ENCODE measurements around the gene GPS1.

GPS1 gene

DNA sequence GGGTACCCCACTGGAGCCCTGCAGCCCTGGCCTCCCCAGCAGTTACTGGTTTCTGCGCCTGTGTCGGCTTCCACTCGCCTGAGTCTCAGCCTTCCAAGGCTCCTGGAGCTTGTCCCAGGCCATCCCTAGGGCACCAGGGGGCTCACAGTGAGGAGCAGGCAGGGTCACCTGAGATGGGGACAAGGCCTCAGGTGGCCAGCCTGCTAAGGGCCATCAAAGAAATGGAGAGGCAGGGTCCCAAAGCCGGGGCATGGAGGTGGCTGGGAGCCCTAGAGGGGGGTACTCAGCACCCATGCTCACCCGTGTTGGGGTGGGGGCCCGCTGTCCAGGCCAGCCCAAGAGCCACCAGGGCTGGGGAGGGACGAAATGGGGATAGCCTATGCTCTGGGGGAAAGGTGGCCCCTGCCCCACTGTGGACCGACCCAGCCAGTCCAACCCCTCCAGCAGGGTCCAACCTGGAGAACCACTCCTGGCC is 45.0 kb downstream of the GPS1 start:
- H3K4me1 ChIP-seq (ENCODE audit: control insufficient read depth, low read depth, low read length) = peaks cover 7% of the 10 kb centered on the region
- peak overlapping the region; percentile 75 for H3K4me3 ChIP-seq (ENCODE audit: low read length)
- H3K9ac ChIP-seq (ENCODE audit: low read length) = peak overlapping the region; percentile 68
- peaks cover 37% of the 10 kb centered on the region for H3K36me3 ChIP-seq (ENCODE audit: control insufficient read depth, low read depth, low read length)
- no peaks in the 10 kb centered on the region for H3K9me3 ChIP-seq (ENCODE audit: control insufficient read depth, low read depth, low read length)
- H3K27me3 ChIP-seq (ENCODE audit: control insufficient read depth, insufficient read depth, low read length) = no peaks in the 10 kb centered on the region
- H3K27ac ChIP-seq (ENCODE audit: low read length) = no peak overlapping the region

DNA sequence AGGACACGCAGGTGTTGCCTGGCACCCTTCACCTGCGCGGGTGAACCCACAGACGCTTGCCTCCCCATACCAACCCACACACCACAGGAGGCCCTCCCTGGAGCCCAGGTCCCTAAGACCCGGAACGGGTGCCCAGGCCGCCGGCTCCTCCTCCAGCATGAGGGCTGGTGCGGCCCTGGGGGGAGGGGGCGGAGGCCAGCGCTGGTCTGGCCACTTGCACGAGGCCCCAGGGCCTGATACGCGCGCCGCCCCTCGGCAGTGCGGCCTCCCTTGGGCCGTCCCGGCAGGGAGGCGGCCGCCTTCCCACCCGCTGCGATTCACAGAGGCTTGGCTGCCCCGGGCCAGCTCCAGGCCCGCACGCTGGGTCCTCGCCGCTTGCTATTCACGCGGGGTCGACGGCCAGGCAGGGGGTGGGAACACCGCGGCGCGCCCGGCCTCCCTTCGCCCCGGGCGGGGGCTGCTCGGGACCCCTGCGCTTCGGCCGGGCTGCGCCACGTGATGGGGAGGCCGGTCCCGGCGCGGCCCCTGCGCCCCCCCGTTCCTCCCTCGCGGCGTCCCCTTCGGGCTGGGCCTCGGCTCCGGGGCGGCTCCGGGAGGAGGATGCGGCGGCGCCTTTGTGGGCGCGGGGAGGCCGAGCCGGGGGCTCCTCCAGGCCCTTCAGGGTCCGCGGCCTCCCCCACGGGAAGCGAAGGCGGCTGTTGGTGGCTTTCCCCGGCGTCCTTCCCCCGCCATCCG is 45.7 kb downstream of the GPS1 start:
- H3K4me3 ChIP-seq (ENCODE audit: low read length) = peak overlapping the region; percentile 75
- H3K27ac ChIP-seq (ENCODE audit: low read length) = no peak overlapping the region
- H3K36me3 ChIP-seq (ENCODE audit: control insufficient read depth, low read depth, low read length) = peaks cover 31% of the 10 kb centered on the region
- peak overlapping the region; percentile 68 for H3K9ac ChIP-seq (ENCODE audit: low read length)
- H3K9me3 ChIP-seq (ENCODE audit: control insufficient read depth, low read depth, low read length) = no peaks in the 10 kb centered on the region
- no peaks in the 10 kb centered on the region for H3K27me3 ChIP-seq (ENCODE audit: control insufficient read depth, insufficient read depth, low read length)
- peaks cover 10% of the 10 kb centered on the region for H3K4me1 ChIP-seq (ENCODE audit: control insufficient read depth, low read depth, low read length)

DNA sequence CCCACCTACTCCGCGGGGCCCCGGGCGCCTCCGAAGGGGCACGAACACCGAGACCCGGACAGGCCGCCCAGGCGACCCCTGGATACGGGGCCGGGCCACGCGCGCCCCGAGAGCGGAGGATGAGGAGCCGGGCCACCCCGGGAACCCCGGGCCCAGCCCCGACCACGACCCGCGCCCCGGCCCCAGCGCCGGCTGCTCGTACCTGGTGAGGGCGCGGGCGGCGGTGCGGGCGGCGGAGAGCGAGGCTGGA is 46.1 kb downstream of the GPS1 start:
- Histone ChIP-seq H3K9ac (ENCODE audit: low read length) (peak overlapping the region; percentile 68), H3K36me3 (ENCODE audit: control insufficient read depth, low read depth, low read length) (peaks cover 27% of the 10 kb centered on the region), H3K4me1 (ENCODE audit: control insufficient read depth, low read depth, low read length) (peaks cover 14% of the 10 kb centered on the region), H3K27me3 (ENCODE audit: control insufficient read depth, insufficient read depth, low read length) (no peaks in the 10 kb centered on the region), H3K9me3 (ENCODE audit: control insufficient read depth, low read depth, low read length) (no peaks in the 10 kb centered on the region), H3K27ac (ENCODE audit: low read length) (no peak overlapping the region), H3K4me3 (ENCODE audit: low read length) (peak overlapping the region; percentile 75)

DNA sequence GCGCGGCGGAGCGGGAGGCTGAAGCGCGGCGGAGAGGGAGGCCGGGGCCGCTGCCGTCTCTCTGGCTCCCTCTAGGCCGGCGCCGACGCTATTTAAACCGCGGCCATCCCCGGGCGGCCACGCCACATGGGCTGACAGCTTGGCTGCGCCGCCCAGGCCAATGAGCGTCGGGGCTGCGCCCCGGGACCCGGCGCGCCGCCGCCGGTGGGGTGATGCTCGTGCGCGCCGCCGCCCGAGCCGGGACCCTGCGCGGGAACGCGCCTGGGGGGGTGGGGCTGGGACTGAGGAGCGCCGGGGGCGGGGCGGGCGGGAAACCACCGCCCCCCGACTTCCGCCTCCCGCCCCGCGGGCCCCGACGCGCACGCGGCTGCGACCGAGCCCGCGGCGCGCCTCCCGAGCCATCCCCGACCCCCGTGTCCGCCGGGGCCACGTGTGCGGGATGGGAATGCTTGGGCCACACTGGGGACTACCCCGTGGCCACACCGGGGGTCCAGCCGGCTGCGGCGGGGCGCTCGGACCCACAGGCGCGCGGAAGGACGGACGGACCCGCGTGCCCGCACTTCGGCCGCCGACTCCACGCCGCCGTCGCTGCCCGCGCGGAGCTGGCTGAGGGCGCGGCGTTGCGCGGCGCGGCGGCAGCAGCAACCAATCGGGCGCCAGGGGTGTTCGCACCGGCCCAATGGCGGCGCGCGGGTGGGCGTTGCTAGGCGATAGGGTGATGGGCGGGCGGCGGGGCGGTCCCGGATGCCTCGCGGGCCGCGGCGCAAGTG is 46.7 kb downstream of the GPS1 start, which contains the start of gene FASN:
FASN (minus strand) TSS at position 68 of the 770 bp plus-strand sequence. CDS start 1,791 bp downstream, outside the sequence.
- Histone ChIP-seq H3K36me3 (ENCODE audit: control insufficient read depth, low read depth, low read length) (peaks cover 23% of the 10 kb centered on the region), H3K4me1 (ENCODE audit: control insufficient read depth, low read depth, low read length) (peaks cover 19% of the 10 kb centered on the region), H3K27ac (ENCODE audit: low read length) (peak within 1 kb of the TSS; percentile 80)

DNA sequence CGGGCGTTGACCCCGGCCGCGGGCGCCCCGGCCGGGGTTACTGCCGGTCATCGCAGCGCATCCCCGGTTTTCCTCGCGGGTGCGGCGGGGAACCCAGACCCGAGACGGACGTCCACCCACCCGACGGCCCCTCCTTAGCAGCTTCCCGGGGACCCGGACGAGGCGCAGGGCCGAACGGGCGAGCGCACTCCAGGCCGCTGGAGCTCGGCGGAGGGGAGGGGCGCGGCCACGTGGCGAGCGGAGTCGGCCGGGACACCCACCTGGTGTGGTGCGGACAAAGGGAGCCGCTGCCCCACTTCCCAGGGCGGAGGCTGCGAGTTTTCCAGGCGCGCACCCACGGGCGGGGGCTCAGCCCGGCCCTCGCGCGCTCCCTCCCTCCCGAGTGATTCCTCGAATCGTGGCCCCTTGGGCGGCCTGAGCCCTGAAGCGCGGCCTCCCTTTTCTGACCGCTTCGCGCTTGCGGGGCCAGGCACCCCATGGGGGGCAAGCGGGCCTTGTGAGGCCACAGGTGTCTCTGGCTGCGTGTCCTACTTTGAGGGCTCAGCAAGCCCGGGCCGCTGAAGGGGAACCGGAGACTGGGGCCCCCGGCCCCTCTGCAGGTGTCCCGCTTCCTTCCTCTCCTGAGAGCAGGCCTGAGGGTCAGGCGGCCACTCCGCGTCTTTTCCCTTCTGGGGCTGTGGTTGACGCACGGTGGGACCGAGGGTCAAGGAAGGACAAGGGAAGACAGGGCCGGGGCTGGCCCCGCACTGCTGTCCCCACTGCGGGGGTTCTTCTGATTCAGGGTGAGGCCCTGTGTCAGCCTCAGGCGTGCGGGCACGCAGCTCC is 47.5 kb downstream of the GPS1 start:
- no peaks in the 10 kb centered on the region for H3K27me3 ChIP-seq (ENCODE audit: control insufficient read depth, insufficient read depth, low read length)
- H3K4me3 ChIP-seq (ENCODE audit: low read length) = peak overlapping the region; percentile 70
- peak overlapping the region; percentile 80 for H3K27ac ChIP-seq (ENCODE audit: low read length)
- peaks cover 27% of the 10 kb centered on the region for H3K4me1 ChIP-seq (ENCODE audit: control insufficient read depth, low read depth, low read length)
- H3K9ac ChIP-seq (ENCODE audit: low read length) = peak overlapping the region; percentile 90
- H3K9me3 ChIP-seq (ENCODE audit: control insufficient read depth, low read depth, low read length) = no peaks in the 10 kb centered on the region
- peaks cover 17% of the 10 kb centered on the region for H3K36me3 ChIP-seq (ENCODE audit: control insufficient read depth, low read depth, low read length)

More for the DNA sequence above, 46.7 kb downstream of the GPS1 start, which contains the start of gene FASN:
- Histone ChIP-seq H3K4me3 (ENCODE audit: low read length) (peak within 1 kb of the TSS; percentile 75), H3K9ac (ENCODE audit: low read length) (peak within 1 kb of the TSS; percentile 90), H3K27me3 (ENCODE audit: control insufficient read depth, insufficient read depth, low read length) (no peaks in the 10 kb centered on the region), H3K9me3 (ENCODE audit: control insufficient read depth, low read depth, low read length) (no peaks in the 10 kb centered on the region)

DNA sequence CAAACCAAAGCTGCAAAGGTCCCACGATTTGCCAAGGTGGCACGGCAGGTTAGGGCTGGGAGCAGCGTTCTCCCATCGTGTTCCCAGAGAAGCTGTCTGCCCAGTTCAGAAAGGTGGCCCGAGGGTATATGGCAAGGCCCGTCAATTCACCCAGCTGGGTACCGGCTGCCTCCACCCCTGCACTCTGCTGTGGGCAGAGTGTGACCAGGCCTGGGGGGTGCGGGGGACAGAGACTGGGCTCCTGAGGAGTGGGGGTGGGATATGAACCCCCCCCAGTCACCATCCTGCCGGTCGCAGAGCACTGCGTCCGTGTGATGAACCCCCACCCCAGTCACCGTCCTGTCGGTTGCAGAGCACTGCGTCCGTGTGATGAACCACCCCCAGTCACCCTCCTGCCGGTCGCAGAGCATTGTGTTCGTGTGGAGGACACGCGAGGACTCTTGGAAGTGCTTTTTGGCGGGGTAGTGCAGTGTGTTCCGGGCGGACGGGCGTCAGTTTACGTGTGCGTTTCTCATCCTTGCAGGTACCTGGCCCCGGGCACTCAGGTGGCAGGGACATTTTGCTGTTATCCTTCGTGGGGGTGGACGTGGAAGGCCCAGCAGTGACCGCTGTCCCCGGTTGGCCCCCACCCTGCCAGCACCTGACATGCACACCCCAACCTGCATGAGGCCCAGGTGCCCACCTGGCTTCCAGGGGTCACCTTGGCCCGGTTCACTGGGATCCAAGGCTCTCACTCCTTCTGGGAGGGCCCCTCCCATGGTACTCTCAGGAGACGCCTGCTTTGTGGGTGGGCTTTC is 49.0 kb downstream of the GPS1 start:
- no peak overlapping the region for H3K27ac ChIP-seq (ENCODE audit: low read length)
- no peaks in the 10 kb centered on the region for H3K9me3 ChIP-seq (ENCODE audit: control insufficient read depth, low read depth, low read length)
- H3K4me1 ChIP-seq (ENCODE audit: control insufficient read depth, low read depth, low read length) = peaks cover 28% of the 10 kb centered on the region
- H3K9ac ChIP-seq (ENCODE audit: low read length) = no peak overlapping the region
- peaks cover 5% of the 10 kb centered on the region for H3K36me3 ChIP-seq (ENCODE audit: control insufficient read depth, low read depth, low read length)
- H3K27me3 ChIP-seq (ENCODE audit: control insufficient read depth, insufficient read depth, low read length) = no peaks in the 10 kb centered on the region
- no peak overlapping the region for H3K4me3 ChIP-seq (ENCODE audit: low read length)

DNA sequence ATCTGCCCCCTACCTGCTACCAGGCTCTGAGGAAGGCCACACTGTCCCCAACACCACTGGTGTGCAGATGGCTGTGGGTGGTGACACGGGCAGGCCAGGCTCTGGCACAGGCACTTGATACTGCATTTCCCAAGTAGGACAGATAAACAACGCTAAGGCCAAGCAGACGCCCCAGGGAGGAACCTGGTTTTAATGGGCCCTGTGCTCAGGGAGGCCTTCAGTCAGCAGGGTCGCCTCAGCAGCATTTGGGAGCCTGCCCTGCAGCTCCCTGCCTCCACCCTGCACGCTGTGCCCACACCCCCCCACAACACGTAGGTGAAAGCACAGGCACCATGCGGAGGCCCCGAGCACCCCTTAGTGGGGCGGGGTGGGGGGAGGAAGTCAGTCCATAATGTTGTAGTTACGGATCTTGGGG is 49.6 kb downstream of the GPS1 start:
- Histone ChIP-seq H3K27ac (ENCODE audit: low read length) (no peak overlapping the region), H3K4me1 (ENCODE audit: control insufficient read depth, low read depth, low read length) (peaks cover 28% of the 10 kb centered on the region)

DNA sequence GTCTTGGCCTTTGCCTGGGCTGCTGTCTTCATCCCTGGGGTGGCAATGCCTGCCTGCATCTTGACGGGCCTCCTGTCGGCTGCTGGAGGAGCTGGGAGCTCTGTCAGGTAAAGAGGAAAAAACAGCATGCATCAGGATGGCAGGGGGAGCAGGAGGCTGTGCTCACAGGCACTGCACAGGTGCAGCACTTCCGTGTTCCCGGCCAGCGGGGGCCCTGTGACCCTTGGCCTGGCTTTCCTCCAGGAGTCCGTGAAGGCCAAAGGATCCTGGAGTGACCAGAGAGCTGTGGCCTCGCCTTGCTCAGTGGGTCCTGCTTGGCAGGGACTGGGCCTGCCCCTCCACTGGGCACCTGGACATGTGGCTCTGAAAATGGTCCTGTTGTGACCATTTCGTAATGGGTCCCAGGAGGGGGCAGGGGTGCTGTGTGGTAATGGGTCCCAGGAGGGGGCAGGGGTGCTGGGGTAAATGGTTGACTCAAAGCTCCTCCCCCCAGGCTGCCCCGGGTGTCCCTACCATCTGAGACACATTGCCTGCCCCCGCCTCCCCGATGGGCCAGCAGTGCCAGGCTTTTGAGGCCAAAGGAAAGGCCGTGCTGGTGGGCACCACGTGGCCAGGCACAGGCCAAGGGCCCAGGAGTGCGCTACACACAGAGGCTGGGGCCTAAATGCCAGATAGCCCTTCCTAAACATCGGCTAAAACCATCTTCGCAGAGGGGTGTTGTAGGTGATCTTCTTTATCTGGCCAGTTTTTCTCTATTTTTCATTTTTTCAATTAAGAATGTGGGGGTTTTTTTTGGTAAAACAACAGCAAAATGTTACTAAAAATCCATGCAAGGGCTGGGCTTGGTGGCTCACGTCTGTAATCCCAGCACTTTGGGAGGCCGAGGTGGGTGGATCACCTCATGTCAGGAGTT is 50.3 kb downstream of the GPS1 start:
- H3K27me3 ChIP-seq (ENCODE audit: control insufficient read depth, insufficient read depth, low read length) = no peaks in the 10 kb centered on the region
- no peak overlapping the region for H3K9ac ChIP-seq (ENCODE audit: low read length)
- no peaks in the 10 kb centered on the region for H3K36me3 ChIP-seq (ENCODE audit: control insufficient read depth, low read depth, low read length)
- peaks cover 31% of the 10 kb centered on the region for H3K4me1 ChIP-seq (ENCODE audit: control insufficient read depth, low read depth, low read length)
- no peak overlapping the region for H3K27ac ChIP-seq (ENCODE audit: low read length)
- no peak overlapping the region for H3K4me3 ChIP-seq (ENCODE audit: low read length)
- no peaks in the 10 kb centered on the region for H3K9me3 ChIP-seq (ENCODE audit: control insufficient read depth, low read depth, low read length)

More for the DNA sequence above, 49.6 kb downstream of the GPS1 start:
- Histone ChIP-seq H3K9me3 (ENCODE audit: control insufficient read depth, low read depth, low read length) (no peaks in the 10 kb centered on the region), H3K4me3 (ENCODE audit: low read length) (no peak overlapping the region), H3K27me3 (ENCODE audit: control insufficient read depth, insufficient read depth, low read length) (no peaks in the 10 kb centered on the region), H3K9ac (ENCODE audit: low read length) (no peak overlapping the region), H3K36me3 (ENCODE audit: control insufficient read depth, low read depth, low read length) (no peaks in the 10 kb centered on the region)

DNA sequence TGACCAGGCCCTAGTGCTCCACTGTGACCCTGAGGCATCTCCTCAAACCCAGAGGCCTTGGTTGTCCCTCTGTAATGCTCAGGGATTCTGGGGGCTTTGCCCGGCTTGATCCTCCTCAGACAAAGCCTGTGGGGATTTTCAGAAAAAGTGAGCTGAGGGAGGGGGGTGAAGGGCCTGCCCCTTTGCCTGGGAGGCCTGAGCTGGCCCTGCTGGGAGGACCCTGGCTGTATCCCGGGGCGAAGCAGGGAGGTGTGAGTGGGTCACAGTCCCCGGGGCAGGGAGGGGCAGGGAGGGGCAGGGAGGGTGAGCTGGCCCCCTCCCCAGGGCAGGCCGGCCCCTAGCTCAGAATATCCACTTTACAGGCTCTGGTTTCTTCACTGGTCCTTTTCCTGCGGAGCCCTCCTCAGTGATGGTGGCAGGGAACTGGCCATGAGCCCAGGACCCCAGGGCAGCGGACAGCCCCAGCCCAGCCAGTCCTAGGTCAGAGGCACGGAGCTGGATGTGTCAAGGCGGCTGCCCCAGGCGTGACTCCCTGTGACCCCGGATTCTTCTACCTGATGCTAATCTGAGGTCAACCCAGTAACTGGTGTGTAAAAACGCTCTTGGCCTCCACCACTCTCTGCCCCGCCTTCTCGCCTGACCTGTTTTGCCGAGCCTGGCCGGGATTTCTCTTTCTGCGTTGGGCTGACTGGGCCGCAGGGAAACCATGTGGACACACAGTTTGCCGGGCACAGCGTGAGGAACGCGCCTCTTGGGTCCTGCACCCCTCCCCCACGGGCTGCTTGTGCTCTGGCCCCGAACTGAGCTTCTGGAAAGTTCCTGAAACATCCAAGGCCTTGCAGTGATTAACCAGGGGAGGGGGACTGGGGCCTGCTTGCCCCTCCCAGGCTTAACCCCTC is 52.1 kb downstream of the GPS1 start:
- Histone ChIP-seq H3K27me3 (ENCODE audit: control insufficient read depth, insufficient read depth, low read length) (peaks cover 1% of the 10 kb centered on the region), H3K9me3 (ENCODE audit: control insufficient read depth, low read depth, low read length) (no peaks in the 10 kb centered on the region), H3K9ac (ENCODE audit: low read length) (no peak overlapping the region), H3K4me1 (ENCODE audit: control insufficient read depth, low read depth, low read length) (peaks cover 31% of the 10 kb centered on the region), H3K4me3 (ENCODE audit: low read length) (peak overlapping the region; percentile 10), H3K27ac (ENCODE audit: low read length) (peak overlapping the region; percentile 34), H3K36me3 (ENCODE audit: control insufficient read depth, low read depth, low read length) (no peaks in the 10 kb centered on the region)

Data from iPS-18a (cell line).